ENCODE data around the gene SLC26A1.

The SLC26A1 gene

DNA sequence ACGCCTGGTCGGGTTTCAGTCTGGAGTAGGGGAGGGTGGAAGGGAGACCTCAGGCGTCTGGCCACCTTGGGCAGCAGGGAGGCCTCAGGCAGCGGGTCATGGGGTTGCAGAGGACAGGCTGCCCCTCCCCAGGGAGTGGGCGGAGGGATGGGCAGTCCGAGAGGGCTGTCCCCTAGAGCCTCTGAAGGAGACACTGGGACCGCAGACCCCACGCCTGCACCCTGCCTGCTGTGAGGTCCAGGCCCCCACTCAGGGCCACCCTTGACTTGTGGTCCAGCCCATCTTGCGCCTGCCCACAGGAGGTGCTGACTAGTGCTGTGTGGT lies 34.7 kb upstream of the SLC26A1 start:
- DNase-seq, result no peak

DNA sequence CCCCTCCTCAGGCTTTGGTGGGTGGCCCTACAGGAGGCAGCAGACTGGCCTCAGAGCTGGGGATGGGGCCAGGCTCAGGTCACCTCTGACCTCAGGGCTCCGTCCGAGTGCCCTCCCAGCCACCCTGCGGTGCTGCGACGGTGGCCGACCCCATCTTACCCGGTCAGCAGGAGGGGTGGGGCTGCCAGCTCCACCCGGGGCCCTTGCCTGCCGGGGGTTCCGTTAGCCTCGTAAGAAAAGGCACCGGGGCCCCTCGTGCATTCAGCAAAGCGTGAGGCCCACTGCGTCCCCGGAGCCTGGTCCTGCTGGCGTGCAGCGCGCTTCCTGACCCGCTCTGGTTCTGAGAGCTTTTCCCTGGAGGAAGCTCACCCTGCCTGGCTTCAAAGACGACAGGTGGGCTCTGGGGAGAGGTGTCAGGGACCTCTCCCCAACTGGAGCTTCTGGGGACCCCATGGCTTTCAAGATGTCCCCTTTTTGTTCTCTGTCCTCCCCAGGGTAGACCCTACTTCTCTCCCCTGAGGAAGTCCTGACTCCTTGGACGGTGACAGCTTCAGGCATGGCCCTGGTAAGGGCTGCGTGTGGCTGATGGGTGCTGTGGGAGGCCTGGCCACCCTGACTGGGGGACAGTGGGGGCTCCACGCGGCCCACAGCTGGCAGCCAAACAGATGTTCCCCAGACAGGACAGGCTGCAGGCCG lies 34.2 kb upstream of the SLC26A1 start:
- no peak for DNase-seq

DNA sequence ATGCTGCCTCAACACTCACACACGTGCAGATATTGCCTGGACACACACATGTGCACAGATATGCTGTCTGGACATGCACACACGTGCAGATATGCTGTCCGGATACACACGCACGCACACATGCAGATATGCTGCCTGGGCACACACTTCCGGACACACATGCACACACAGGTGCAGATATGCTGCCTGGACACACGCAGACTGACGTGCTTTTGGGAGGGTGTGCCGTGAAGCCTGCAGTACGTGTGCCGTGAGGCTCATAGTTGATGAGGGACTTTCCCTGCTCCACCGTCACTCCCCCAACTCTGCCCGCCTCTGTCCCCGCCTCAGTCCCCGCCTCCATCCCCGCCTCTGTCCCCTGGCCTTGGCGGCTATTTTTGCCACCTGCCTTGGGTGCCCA lies 32.9 kb upstream of the SLC26A1 start:
- DNase-seq, result no peak

DNA sequence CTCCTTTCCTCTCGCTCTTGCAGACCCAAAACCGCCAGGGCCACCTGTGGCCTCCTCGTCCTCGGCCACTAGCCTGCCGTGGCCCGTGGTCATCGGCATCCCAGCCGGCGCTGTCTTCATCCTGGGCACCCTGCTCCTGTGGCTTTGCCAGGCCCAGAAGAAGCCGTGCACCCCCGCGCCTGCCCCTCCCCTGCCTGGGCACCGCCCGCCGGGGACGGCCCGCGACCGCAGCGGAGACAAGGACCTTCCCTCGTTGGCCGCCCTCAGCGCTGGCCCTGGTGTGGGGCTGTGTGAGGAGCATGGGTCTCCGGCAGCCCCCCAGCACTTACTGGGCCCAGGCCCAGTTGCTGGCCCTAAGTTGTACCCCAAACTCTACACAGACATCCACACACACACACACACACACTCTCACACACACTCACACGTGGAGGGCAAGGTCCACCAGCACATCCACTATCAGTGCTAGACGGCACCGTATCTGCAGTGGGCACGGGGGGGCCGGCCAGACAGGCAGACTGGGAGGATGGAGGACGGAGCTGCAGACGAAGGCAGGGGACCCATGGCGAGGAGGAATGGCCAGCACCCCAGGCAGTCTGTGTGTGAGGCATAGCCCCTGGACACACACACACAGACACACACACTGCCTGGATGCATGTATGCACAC lies 31.8 kb upstream of the SLC26A1 start:
- no peak for DNase-seq

DNA sequence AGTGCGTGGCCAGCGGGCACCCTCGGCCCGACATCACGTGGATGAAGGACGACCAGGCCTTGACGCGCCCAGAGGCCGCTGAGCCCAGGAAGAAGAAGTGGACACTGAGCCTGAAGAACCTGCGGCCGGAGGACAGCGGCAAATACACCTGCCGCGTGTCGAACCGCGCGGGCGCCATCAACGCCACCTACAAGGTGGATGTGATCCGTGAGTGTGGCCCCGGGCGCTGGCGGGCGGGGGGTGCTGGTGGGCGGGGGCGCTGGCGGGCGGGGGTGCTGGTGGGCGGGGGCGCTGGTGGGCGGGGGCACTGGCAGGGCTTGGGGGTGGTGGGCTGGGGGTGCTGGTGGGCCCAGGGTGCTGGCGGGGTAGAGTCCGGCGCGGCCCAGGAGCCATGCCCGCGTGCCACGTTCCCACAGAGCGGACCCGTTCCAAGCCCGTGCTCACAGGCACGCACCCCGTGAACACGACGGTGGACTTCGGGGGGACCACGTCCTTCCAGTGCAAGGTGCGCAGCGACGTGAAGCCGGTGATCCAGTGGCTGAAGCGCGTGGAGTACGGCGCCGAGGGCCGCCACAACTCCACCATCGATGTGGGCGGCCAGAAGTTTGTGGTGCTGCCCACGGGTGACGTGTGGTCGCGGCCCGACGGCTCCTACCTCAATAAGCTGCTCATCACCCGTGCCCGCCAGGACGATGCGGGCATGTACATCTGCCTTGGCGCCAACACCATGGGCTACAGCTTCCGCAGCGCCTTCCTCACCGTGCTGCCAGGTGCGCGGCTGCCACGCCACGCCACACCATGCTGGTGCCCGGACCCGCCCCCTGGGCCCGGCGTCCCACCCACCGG lies 30.9 kb upstream of the SLC26A1 start:
- DNase-seq, result no peak

DNA sequence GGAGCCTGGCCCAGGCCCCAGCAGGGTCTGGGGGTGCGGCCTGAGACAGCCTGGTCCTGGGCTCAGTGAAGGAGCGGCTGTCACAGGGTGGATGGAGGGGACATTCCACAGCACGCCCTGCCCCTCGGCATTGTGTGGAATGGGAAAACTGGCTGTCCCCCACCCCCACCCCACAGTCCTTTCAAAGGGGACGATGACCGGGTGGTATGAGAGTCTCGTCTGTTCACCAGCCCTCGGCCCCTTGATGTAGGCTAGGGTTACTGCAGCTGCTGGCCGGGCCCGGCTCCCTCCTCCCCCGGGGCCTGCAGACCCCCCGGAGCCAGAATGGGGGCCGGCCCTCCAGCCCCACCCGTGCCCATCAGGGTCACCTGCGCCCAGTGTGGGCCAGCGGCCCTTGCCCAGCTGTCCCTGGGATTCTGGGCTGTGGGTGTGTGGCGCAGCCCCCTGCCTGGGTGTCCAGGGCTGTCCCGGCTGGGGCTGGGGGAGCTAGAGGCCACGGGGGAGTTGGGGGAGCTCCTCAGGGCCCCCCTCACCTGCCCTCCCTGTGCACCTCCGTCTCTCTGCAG lies 30.0 kb upstream of the SLC26A1 start:
- DNase-seq, result no peak

DNA sequence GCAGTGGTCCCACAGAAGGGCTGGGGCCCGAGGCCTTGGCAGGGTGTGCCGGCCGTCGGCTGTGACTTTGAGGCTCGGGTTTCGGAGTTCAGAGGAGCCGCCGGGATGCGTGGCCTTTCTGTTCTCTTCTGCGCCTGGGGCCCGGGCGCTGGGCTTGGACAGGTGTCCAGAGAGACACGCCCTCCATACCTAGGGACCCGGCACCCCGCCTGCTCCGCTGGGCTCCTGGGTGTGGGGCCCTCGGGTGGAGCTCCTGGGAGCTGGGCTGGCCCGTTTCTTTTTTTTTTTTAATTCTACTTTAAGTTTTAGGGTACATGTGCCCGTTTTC lies 29.5 kb upstream of the SLC26A1 start:
- DNase-seq, result no peak

DNA sequence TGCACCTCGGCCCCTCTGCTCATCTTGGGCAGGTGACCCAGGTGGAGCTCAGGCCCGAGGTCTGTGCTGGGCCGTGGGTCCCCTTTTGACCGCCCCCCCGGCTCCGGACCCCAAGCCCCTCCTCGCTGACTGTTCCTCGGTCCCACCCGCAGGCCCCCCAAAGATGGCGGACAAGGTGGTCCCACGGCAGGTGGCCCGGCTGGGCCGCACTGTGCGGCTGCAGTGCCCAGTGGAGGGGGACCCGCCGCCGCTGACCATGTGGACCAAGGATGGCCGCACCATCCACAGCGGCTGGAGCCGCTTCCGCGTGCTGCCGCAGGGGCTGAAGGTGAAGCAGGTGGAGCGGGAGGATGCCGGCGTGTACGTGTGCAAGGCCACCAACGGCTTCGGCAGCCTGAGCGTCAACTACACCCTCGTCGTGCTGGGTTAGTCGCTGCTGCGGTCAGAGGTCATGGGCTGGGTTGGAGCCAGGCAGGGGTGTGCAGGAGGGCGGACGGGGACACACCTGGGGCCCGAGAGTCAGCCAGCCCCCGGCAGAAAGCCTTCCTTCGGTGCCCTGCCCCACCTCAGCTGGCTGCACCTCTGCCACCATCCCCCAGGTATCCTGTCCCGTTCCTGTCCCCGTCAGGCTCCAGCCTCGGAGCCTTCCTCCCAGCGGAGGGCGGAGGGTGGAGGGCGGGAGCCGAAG lies 29.0 kb upstream of the SLC26A1 start:
- DNase-seq, result no peak

DNA sequence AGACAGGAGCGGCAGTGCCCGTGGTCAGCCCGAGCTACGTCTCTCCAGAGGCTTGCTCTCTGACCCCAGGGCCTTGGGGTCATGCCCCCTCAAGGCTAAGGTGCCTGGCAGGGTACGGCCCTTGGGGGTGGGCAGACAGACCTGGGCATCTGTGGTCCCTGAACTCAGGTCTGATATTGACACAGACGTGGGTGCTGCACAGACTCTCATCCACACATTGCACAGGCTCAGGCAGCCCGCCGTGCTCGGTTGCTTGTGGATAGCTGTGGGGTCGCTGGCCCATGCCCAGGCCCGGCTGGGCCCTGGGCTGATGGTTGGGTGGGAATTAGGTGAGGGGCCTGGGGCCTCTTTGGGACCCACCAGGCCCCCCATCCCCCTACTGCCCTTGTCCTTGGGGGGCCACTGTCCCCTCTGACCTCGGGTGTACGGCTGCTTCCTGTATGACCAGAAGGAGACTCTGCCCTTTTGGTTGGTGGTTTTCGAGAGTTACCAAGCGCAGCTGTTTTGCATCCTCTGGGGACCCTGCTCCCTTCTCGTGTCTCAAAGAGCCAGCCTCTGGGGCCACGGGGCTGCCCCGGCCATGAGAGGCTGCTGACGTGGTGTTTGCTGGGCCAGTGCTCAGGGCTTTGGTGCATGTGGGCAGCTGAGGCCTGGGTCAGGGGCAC lies 28.3 kb upstream of the SLC26A1 start:
- DNase-seq, result no peak

DNA sequence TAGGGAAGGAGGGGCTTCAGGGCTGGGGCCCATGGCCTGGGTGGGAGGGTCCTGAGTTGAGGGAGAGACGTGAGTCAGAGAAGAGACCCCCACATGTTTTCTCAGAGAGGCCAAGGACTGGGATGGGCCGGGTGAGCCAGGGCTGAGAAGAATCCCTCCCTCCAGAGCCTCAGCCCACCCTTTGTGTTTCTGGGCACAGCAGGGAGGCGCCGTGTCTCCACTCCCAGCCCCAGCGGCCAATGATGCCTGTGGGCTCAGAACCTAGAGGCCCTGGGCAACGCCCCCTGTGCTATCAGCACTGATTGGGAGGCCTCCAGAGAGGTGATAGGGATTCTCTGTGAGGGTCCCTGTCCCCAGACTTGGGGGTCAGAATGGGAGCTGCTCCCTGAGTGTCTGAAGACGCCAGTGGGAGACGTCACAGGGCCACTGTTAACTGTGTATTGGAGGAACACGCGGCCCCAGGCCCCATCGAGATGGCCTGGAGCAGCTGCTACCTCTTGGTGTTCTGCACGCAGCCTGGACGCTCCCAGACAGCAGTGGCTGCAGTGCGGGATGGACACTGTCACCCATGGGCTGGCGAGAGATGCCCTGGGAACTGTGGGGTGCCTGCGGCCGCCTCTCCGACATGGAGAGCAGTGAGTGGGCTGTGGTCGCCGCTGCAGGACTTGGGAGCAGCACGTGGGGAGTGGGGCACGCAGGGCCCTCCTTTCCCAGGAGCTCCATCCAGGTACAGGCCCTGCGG lies 26.7 kb upstream of the SLC26A1 start:
- DNase-seq, result no peak

DNA sequence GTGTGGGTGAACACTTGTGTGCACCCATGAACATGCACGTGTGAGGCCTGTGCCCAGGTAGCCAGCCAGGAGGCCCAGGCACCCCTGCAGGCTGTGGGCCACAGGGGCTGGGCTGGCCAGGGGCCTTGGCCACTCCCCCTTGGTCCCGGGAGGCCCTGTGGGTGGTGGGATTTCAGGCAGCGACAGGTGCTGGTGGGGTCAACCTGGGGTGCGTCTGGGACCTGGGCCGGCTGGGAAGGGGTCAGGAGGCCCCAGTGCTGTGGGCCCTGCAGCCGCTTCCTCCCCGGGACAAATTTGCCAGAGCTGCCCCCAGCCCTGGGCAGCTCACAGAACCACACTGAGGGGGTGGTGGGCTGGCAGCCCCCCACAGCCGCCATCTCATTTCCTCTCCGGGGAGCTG lies 26.1 kb upstream of the SLC26A1 start:
- no peak for DNase-seq

DNA sequence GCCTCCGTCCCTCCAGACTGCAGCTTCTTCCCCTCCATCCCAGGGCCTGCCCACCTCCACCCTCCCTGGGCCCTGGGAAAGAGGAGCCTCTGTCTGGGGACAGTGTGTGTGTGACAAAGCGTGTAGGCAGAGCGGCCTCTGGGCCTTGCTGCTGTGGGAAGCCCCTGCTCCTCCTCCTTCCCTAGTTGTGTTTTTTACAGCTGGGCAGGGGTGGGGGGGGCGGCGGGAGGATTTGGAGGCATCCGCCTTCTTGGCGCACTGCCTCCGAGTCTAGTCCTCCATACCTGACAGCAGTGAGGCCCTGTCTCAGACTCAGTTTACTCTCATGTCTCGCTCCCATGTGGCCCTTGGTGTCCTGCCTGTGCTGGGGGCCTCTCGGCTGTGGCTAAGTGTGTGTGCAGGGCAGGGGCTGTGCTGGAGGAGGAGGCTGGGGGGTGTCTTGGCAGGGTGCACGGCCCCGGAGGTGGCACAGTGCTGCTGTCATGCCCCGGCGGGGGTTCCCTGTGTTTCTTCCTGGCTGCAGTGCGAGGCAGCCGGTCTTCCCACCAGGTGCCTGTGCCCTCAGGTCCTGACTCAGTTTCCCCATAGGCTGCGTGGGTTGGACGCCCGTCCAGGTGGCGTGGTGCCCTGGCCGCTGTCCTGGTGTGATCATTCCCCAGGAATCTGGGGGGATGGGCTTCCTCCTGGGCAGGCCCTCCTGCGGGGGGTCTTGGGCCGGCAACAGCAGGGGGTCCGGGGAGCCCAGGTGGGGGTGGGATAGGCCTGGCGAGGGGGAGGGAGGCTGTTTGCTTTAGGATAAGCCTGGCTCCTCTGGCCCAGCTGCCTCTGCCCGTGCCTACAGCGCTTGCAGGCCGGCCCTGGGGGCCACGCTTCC lies 25.2 kb upstream of the SLC26A1 start:
- no peak for DNase-seq

DNA sequence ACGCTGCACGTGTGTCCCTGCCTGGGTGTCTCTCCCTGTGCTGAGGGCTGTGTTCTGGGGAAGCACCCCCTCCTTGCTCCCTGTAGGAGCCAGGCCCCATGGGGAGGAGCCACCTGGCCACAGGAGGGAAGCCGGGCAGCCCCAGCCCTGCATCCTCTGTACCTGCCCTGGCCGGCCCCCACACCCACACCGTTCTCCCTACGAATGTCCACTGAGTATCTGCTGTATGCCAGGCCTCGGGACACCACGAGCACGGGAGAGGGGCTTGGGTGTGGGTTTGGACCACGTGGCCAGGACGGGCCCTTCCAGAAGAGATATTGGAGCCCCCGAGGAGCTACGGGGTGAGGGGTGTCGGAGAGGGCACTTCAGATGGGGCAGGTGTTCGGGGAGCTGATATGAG lies 24.5 kb upstream of the SLC26A1 start:
- DNase-seq, result no peak

DNA sequence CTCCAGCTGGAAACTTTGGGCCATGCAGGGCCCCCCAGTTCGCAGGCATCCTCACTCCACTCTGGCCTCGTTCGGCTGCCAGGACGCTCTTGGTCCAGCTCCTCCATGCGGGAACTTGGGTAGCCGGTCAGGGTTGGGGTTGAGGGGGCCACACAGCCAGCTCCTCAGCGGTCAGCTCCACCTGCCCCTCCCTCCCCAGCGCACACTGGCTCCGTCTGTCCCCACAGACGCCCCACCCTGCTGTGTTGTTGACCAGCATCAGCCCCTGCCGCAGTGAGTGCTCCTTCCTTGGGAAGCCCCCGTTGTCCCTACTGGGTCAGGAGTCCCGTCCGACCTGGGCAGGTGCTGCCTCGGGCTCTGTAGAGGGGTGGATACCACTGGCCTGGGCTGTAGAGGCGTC lies 24.0 kb upstream of the SLC26A1 start:
- no peak for DNase-seq

DNA sequence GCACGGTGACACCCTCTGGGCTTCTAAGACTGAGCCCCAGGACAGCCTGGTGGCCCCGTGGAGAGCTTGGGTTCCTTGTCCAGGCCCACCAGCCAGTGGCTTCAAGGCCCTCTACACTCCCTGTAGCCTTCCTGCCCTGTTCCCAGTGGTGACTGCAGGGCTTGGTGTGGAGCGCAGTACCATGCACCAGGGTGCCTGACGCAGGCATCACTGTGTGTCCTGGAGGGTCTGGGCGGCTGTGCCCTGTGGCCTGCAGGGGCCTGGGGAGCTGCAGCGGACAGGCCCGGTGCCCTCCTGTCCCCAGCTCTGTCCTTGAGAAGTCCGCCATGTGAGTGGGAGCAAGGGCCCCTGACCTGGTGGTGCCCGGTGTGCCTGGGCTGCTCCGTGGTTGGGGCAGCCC lies 22.5 kb upstream of the SLC26A1 start:
- DNase-seq, result no peak

DNA sequence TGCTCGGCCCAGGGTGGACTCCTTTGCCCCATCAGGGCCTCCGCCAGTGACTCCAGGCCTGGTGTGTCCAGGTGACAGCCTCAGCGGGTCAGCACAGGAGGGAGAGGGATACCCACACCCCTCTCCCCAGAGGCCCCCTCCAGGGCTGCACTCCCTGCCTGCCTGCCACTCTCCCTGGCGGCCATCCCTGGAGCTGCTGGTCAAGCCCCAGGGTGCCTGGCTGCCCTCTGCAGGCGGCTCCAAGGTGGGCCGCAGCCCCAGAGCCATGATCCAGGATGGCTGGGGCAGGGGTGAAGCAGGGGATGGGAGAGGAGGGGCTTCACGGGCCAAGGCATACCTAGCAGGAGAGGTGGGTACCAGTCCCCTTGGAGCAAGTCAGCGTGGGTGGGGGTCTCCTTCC lies 22.0 kb upstream of the SLC26A1 start:
- DNase-seq, result no peak

DNA sequence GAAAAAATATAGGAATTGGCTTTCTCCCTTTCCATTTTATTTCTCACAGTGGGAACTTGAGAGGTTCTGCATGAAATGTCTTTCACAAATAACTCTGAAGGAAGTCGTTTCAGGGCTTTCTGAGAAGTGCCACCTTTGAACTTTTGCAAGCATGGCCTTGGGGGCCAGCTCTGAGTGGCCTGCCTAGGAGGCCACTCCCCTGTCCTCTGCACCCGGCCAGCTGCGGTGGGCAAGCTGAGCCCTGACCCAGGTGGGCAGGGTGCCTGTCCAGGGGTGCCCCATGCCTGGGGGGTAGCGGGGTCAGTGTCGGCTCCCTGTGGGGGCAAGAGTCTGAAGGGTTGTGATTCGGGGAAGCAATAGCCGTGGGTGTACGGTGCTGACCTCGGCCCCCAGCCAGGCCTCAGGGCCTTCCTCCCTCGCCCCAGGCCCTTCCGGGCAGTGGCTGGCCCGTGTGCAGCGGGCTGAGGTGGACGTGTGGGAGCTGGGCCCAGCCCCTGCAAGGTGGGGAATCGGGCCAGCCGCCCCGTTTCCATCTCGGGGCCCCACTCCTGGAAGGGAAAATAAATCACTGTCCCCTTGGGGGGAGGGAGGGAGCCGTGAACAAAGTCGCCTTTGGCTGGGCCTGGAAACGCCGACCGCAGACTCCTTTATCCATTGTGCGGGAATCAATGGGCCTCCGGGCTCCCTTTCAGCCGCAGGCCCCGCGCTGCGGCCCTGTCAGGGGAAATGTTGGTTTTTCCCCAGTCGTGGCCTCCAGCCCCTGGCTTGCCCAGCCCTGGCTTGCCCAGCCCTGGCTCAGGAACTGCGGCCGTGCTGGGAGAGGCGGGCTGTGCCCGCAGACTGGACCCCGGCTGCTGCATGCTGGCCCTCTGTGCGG lies 21.3 kb upstream of the SLC26A1 start:
- DNase-seq, result no peak

DNA sequence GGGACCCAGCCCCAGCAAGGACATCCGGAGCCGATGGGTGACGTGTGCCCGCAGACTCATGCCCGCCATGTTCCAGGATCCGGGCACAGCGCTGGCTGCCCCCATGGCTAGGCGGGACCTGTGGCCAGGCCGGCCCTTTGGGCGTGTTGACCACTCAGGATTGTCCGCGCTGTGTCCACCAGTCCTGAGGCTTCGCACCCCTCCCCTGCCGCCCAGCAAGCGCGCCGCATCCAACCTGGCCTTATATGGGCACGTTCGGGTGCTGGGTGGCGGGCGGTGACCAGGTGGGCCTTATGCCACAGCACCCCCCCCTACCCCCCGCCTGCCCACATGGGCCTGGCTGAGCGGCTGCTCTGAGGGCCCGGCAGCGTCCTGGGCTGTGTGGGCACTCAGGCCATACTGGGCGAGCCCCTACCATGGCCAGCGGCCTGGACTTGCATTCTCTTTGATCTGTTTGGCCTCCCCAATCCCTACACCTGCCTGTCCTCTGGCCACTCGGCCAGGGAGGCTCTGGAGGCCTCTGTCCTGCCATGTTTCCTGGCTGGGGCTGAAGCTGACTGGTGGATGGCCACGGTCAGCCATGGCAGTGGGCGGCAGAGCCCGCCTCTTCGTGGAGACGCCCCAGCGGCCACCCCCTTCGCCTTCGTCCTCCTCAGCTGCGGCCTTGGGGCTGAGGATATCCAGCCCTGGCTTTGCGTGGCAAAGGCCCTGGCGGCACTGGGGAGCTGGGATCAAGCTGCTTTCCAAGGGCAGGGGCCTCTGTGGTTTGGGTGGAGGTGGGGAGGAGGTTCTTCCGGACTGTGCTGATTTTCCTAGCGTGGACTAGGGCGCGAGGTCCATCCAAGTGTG lies 20.2 kb upstream of the SLC26A1 start:
- DNase-seq, result no peak

All from Kasumi-1 (cell line).